ENCODE measurements around the gene NRXN3.

- TF ChIP-seq EZH2 (IDR thresholded peaks at IDR 0.05; ENCODE audit: low read depth, unreplicated experiment) (no peak), EZH2phosphoT487 (IDR thresholded peaks at IDR 0.05; ENCODE audit: unreplicated experiment) (no peak), CTCF (conservative IDR thresholded peaks at IDR 0.05; ENCODE audit: low read depth in 2 of 2) (no peak), POLR2AphosphoS5 (IDR thresholded peaks at IDR 0.05; ENCODE audit: low read depth) (no peak), CREB1 (CRISPR knock-in tag; IDR thresholded peaks at IDR 0.05; ENCODE audit: low read depth) (no peak), REST (IDR thresholded peaks at IDR 0.05; ENCODE audit: unreplicated experiment) (no peak), ZNF114 (CRISPR knock-in tag; IDR thresholded peaks at IDR 0.05) (no peak)
These were observed 1664.7 kb downstream of the NRXN3 start for GRCh38 chr14:79834868-79835267.

Data from GM23338 (cell line).